HT1080 (cell line): ENCODE data around the gene EMCN. TPM values are rescaled to one million over a fixed set of nuclear protein-coding genes. Genes with fewer than 3 reads are reported as not detected.

Experiments
- DNase-seq: peaks from one replicate; pipeline ENCODE4 v3.0.0-alpha.2; 2015; ENCODE audit warnings: low read depth
- total RNA-seq: library from RNA; depleted of rRNA; stranded (reverse); fragments of >200 nt; shearing (Covaris generic); gene quantifications from 2 replicates; pipeline ENCODE4 v1.2.3, GENCODE V29; 2014

The EMCN gene
- total RNA-seq, 1 experiment from 2014 or later, result not detected

DNA sequence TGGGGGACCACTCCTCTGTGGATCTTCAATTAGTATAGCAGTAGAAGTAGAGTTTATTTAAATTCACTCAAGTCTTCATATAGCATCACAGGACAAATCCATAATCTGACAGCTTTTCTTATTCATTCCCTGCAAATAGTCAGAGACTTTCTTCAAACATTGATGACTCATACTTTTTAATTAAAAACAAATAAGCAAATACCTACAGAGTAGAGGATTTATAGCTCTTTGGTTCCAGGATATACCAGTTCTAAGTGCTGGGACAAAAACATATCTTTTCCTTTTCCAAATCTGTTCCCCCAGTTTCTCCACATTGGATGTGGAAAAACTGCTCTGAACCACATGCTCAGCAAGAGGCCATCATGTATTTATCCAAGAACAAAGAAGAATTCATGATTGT, 24.1 kb downstream of the EMCN start:
- no peak for DNase-seq

DNA sequence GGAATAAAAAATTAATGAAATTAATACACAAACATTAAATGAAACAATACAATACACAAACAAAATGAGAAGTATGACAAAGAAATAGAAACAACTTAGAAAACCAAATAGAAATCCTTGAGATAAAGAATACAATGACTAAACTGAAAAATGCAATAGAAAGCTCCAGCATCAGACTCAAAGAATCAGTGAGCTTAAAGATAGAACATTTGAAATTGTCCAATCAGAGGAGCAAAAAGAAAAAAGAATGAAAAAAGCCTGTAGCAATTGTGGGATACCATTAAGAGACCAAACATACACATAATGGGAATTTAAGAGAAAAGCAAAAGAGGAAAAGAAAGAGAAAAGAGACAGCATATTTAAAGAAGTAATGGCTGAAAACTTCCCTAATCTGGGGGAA, 25.7 kb downstream of the EMCN start:
- no peak for DNase-seq

DNA sequence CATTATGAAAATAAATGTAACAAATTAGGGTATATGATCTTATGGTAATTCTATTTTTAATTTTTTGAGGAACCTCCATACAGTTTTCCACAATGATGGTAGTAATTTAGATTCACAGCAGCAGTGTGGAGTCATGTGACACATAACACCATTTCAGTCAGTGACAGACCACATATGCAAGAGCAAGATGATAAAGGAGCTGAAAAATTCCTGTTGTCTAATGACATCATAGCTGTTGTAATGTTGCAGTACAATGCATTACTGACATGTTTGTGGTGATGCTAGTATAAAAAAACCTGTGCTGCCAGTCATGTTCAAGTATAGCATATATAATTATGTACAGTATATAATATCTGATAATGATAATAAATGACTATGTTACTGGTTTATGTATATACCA, 28.5 kb downstream of the EMCN start:
- DNase-seq, result no peak

DNA sequence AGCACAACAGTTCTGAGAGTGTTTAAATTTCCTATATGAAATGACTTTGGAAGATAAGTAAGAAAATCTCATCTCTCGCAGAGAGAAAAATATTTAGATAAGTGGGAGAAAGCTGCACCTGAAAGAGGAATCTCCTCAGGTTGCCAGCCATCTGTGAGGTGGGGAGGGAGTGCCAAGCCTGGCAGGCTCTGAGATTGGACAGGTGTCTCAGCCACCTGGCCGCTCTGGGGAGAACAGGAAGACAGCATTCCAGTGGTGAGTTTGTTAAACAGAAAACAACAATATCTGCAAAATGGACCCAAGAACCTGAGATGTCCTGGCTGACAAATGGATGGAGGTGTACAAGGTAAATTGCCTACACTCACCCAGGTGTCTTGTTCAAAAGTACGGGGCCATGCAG, 31.3 kb downstream of the EMCN start:
- DNase-seq, result no peak

DNA sequence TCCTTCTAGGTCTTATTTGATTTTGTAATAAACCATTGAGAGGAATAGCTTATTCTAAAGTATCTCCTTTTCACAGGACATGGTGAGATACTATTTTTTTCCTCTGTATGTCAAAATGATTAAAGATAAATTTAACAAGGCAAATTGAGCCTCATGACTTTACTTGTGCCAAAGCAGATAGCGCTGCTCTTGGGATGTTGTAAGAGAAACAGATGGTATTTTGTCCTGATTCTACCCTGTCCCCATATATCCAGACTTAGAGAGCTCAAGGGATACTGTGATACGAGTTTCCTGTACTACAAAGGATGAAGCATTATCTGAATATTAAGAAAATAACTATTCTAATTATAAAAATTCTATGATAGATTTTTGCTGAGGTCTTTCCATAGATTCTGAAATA, 34.0 kb downstream of the EMCN start:
- no peak for DNase-seq

DNA sequence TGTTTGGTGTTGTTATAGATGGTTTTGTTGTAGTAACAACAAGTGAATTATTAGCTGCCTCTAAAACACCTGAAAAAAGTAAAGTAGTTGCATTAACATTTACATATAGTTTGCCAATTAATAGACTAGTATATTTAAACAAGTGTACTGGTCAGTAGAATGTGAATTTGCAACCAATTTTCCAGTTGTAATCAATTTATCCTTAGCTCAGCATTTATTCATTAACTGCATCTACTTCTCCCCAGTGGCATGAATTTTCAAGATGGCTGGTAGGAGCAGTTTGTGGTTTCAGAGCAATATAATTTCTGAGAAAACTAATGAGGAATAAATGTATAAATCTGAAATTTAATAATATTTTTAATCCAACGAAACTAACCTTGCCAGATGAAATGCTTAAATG, 37.9 kb downstream of the EMCN start:
- DNase-seq, result no peak

DNA sequence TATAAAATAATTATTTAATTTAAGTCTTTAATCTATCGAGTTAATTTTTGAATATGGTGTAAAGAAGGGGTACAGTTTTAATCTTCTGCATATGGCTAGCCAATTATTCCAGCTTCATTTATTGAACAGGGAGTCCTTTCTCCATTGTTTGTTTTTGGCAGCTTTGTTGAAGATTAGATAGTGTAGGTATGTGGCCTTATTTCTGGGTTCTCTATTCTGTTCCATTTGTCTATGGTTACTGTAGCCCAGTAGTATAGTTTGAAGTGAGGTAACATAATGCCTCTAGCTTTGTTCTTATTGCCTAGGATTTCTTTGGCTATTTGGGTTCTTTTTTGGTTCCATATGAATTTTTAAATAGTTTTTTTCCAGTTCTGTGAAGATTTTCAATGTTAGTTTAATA, 48.3 kb downstream of the EMCN start:
- DNase-seq, result no peak

DNA sequence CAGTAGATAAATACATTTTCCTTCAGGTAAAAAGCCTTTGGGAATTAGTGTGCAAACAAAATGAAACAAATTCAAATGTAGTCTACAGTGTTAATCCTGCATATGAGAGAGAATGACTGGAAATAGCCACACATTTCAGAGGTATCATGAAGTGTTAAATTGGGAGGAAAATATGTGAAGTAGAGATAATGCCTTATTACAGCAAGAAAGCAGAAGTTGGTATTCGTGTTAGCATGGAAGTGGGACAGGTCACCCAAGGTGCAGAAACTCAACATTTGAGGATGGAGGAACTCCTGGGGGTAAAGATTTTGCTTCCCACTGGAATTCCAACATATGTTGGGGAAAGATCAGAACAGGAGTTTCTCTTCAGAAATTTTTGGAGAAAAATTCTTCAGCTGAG, 51.3 kb downstream of the EMCN start:
- no peak for DNase-seq

DNA sequence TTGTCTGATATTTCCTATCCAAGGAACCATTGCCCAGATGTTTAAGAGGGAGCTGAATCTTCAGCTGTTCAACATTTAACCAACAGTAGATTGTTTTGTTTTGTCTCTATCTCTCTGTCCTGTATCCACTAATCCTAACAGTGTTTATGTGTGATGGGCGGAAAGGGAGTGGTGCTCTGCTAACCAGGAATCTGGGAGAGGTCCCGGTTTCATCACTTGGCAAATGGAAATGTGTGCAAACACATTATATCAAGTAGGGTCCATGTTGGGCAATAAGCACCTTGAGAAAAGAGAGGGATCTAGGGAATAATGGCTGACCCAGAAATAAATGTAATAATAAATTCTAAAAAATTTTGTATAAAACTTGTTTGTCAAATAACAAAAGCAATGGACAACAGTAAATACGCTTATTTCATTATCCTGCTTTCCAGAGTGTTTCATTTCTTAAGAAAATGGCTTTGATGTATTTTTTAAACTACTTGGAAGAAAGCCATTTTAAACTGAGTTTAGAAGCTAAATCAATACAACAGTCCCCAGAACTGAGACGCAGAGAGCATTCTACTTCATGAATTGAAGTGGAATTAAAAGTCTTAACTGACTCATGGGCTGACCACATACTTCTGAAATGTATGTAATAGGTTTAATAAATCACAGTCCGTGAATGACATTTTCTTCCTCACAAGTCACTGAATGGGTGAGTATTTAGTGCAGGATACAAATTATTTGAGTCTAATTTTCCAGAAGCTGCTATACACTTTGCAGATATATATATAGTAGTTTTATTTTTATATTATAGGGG, 55.8 kb downstream of the EMCN start:
- peak; percentile 43 for DNase-seq

DNA sequence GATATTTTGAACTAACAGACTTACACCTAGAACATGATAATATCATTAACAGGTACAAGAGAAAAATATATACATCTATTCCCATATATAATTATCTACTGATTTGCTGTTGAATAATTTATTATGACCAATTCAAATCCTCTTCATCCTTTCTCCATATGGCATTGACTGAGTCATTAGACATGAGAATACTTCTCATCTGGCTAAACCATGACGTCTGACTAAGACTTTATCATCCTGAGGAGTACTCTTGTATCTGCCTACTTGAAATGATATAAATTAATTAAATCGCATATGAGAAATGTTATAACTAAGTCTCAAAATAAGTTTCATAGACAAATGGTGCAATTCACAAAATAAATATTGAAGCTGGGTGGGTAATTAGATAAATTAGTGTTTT, 67.4 kb downstream of the EMCN start:
- peak; percentile 38 for DNase-seq

DNA sequence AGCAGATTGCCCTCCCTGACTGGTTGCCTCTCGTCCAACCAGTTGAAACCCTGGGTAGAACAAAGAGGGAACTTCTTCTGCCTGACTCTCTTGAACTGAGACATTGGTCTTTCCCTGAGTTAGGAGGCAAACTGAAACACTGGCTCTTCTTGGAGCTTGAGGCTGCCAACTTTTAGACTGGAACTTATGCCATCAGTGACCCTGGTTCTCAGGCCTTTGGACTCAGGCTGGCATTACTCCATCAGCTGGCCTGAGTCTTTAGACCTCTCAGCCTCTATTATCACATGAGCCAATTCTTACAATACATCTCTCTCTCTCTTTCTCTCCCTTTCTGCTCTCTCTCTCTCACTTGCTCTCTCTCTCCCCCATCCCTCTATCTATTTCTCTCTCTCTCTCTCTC, 86.4 kb downstream of the EMCN start:
- DNase-seq, result no peak

DNA sequence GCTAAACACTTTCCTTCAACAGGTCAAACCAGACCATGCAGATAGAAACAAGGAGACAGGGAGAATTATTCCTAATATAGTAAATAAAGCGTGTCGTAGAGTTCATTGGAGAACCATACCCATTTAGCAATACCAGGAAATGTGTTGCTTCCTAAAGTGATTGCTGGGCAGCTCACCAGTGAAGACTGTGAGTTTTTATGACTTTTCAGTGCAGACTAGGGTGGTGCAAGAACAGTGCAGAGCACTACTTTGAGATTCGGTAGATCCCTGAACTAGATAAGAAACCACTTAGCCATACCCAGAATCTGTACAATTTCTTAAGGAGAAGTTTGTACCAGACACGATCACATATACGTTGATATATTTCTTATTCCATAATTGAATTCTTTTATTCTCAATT, 87.4 kb downstream of the EMCN start:
- no peak for DNase-seq

DNA sequence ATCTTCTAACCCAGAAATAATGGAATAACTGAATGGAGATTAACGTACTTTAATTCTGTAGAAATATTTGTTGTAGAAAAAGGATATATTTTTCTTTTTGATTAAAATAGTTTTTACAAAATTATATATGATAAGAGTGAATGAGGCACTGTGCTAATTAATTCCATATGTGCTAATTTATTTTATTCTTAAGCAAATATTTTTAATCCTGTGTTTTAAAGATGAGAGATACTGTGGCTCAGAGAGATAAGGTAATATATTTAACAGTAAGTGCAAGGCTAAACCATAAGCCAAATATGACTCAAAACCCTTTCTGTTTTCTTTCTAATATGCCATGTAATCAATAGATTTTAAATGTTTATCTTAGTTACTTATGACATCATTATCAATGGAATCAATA, 88.2 kb downstream of the EMCN start:
- DNase-seq, result no peak

DNA sequence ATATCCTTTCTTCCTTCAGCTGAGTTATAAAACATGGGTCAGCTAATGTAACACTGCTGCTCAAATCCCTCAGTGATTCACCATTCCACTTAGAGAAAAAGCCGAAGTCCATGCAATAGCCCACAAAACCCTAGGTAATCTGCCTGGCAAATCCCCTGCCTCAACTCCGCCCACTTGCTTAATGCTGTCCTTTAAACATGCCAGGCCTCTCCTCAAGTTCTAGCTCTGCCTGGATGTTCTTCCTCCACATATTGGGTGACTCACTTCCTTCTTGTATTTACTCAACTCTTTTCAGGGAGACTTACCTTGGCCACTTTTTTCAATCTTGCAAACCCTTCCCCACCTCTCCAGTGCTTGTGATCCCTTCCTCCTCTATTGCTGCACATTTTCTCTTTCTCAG, 89.8 kb downstream of the EMCN start:
- peak; percentile 96 for DNase-seq

DNA sequence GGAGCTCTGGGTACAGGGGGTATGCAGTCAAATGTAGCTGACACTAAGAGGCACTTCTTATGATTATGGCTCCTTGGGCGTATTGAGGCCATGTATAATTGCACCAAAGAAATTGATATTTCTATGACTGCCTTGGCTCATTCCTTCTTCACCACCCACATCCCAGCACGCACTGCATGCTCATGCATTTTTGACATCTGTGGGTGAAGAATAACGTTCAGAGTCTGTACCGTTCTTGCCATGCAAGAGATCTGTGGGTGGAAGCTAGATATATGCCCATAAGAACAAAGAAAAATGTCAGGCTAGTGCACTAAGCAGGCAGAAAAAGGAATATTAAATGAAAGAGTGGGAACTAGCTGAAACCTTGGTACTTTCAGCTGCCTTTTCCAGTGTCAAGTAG, 93.4 kb downstream of the EMCN start:
- no peak for DNase-seq

DNA sequence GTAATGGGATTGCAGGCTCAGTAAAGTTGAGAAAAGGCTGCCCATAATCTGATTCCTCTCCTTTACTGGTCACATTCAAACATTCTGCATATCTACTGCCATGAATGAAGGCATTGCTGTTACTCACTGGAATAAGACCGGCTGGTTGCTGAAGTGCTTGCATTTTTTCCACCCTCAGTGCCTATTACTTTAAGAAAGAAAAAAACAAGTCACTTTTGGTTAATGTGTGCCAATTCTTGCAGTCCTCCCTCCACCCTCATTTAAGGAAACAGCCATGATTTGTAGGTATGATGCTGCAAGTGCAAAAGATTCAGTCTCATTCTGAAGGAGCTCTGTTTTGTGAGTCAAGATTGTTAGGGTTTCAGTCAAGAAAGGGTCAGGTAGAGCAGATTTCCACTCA, 94.9 kb downstream of the EMCN start:
- DNase-seq, result no peak

DNA sequence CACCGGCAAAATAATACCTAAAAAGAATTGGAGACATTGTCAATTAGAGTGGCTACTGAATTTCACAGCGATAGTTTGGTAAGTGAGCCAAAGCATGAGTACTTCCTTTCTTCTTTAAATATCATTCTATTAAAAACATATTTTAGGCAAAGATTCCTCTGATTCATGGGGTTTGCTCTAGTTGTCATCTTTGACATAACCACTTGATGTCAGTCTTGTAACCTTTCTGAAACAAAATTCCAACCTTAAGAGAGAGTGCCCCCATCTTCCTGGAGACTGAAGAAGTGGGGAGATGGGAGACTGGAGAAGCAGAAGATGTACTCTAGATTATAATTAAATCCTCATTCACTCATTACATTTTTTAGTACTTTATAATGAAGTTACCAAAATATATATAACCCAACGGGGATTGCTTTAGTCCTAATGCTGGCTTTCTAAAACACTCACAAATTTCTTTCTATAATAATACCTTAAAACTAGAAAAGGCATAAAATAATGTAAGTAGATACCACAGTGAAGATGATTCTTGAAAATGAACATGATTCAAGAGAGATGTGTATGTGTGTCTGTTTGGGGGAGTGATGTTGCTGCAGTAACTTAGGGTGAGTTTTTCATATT, 96.4 kb downstream of the EMCN start:
- peak; percentile 48 for DNase-seq

DNA sequence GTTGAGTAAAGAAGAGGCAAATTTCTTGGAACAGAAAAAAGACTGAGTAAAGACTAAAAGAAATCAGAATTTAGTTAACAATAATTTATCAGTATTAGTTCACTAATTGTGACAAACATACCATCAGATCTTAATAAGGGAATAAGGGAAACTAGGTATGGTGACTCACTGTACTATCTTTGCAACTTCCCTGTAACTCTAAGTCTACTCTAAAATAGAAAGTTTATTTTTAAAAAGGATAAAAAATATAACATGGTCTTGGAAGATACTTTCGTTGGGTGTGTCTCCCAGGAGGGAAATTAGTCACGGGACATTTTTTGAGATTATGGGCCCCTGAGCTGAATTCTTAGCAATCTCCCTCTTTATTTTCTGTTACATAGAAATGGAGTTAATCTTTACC, 97.3 kb downstream of the EMCN start:
- no peak for DNase-seq

DNA sequence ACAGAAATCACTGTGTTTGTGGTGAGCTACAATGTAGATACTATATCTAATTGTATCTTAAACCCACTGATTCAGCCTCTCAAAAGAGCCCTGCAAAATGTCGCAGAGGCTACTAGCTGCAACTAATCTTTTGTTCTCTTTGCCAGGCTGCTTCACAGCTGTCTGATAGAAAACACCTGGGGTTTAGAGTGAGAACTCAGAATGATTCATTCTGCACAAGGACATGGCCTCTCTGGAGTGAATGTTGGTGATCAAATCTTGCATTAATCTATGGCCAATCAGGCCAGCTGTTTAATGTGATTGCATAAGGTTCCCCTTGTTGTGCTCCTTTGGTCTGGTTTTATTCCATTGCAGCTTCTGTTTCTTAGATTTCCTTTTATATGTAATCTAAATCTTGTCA, 100.3 kb downstream of the EMCN start:
- DNase-seq, result no peak

DNA sequence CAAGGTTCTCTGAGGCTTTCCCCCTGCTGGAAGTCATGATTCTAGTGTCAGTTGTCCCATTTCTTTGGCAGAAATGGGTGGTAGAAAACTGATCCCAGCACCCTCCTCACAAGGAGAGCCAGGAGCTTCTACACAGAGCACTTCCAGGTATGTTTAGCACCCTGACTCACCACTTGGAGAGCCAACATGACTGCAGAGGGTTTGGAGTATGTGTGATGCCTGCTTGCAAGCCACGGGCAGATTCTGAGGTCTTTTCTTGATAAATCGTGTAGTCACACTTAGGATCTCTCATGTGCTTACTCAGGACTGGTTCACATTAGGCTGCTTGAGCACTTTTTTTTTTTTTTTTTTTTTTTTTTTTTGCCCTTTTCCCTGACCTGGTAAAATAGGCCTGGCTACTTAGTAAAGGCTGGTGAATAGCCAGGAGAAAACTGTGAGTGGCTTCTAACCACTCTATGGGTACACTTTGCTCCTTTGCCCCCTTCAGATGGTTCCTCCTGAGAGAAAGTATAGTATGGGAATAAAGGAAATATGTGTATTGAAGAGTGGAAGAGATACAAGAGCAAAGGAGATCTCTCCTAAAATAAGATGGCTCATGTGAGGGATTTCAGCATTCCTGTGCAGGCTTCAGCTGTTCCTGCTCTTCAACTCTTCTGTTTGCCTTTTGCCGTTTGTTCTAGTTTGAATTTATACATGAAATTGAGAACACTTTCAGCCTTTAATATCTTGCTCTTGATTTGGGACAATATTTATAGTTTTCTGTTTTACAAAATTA, 103.6 kb downstream of the EMCN start:
- peak; percentile 50 for DNase-seq

DNA sequence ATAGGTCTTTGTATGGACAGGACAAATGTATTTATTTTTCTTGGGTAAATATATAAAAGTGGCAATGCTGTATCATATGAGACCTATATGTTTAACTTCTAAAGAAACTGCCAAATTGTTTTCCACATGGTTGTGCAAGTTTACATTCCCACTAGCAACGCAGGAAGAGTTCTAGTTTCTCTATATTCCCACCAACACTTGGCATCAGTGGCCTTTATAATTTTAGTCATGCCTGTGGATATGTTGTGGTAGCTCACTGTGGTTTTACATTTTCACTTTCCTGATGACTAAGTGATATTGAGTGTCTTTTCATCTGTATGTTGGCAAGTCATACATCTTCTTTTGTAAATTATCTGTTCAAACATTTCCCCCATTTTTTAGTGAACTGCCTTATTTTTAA, 126.0 kb downstream of the EMCN start:
- peak; percentile 82 for DNase-seq

DNA sequence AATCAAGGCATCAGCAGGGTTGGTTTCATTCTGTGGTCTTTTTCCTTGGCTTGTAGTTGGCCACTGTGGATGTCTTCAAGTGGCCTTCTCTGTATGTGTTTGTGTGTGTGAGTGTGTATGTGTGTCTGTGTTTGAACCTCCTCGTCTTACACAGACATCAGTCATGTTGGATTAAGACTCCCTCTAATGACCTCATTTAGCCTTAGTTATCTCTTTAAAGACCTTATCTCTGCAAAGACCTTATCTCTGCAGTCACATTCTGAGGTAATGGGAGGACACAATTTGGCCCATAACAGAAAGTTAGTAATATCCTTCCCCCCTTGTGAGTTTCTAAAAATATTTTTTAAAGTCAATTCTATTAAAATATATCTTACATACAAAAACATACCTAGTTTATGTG, 126.7 kb downstream of the EMCN start:
- no peak for DNase-seq

DNA sequence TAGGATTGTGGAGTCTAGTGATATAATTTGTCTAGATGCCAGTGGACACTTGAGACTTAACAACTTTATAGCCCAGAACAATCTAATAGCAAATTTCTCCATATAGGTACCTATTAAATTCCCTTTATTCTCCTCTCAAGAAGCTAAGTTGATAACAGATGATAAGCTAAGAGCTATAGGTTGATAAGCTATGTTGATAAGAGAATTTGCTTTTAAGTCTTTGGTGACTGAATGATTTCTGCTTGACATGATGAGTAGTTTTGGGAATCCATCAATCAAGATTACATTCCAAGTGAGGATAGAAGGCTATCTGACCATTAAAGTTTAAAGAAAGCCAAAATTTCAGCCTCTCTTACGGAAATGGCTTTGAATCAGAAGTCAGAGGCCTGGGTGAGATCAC, 131.6 kb downstream of the EMCN start:
- DNase-seq, result no peak
